BE2C (cell line): ENCODE measurements around the gene TBXAS1.

Source experiments
- DNase-seq: peaks from one replicate; pipeline ENCODE4 v3.0.0-alpha.2; 2020
- H3K27me3 ChIP-seq: fragments of 250-450 bp; sonication (Bioruptor Pico); 2 replicates; pipeline ENCODE4 v1.5.1; 2020; ENCODE audit warnings: mild to moderate bottlenecking
- H3K36me3 ChIP-seq: fragments of 250-450 bp; sonication (Bioruptor Pico); 2 replicates; pipeline ENCODE4 v1.5.1; 2020; ENCODE audit warnings: mild to moderate bottlenecking
- H3K4me1 ChIP-seq: fragments of 250-450 bp; sonication (Bioruptor Pico); 2 replicates; pipeline ENCODE4 v1.5.1; 2020
- H3K4me3 ChIP-seq: 2 replicates; pipeline ENCODE4 v1.5.1; 2011; ENCODE audit warnings: low read depth, low read length
- H3K9me3 ChIP-seq: fragments of 250-450 bp; sonication (Bioruptor Pico); 2 replicates; pipeline ENCODE4 v1.5.1; 2020
- CTCF ChIP-seq: IDR thresholded peaks from 2 replicates; pipeline ENCODE4 v1.5.1; 2012; ENCODE audit warnings: mild to moderate bottlenecking, low read depth, low read length

TBXAS1 gene

GRCh38 chr7:140023728-140024127 is 194.7 kb downstream of the TBXAS1 start:
- Histone ChIP-seq H3K9me3 (no peaks in the 10 kb centered on the region), H3K4me3 (no peak overlapping the region), H3K27me3 (no peaks in the 10 kb centered on the region), H3K4me1 (no peaks in the 10 kb centered on the region), H3K36me3 (no peaks in the 10 kb centered on the region)
- no peak for DNase-seq
- TF ChIP-seq CTCF = no peak

GRCh38 chr7:140024585-140024984 is 195.5 kb downstream of the TBXAS1 start:
- no peak for DNase-seq
- Histone ChIP-seq H3K4me3 (no peak overlapping the region), H3K36me3 (no peaks in the 10 kb centered on the region), H3K4me1 (no peaks in the 10 kb centered on the region), H3K27me3 (no peaks in the 10 kb centered on the region), H3K9me3 (no peaks in the 10 kb centered on the region)
- no peak for TF ChIP-seq CTCF

GRCh38 chr7:140025241-140025640 is 196.2 kb downstream of the TBXAS1 start:
- no peaks in the 10 kb centered on the region for H3K9me3 ChIP-seq
- no peaks in the 10 kb centered on the region for H3K27me3 ChIP-seq
- H3K4me3 ChIP-seq = no peak overlapping the region
- TF ChIP-seq CTCF = no peak
- H3K4me1 ChIP-seq = no peaks in the 10 kb centered on the region
- H3K36me3 ChIP-seq = no peaks in the 10 kb centered on the region
- no peak for DNase-seq

- no peaks in the 10 kb centered on the region for H3K27me3 ChIP-seq
- TF ChIP-seq CTCF = no peak
These were observed 196.9 kb downstream of the TBXAS1 start for GRCh38 chr7:140025814-140026433.

GRCh38 chr7:140026935-140027334 is 197.9 kb downstream of the TBXAS1 start:
- Histone ChIP-seq H3K4me3 (no peak overlapping the region), H3K36me3 (no peaks in the 10 kb centered on the region), H3K9me3 (no peaks in the 10 kb centered on the region), H3K27me3 (no peaks in the 10 kb centered on the region), H3K4me1 (no peaks in the 10 kb centered on the region)
- no peak for DNase-seq
- TF ChIP-seq CTCF = no peak

More at GRCh38 chr7:140025814-140026433, 196.9 kb downstream of the TBXAS1 start:
- H3K36me3 ChIP-seq = no peaks in the 10 kb centered on the region
- DNase-seq = no peak
- no peaks in the 10 kb centered on the region for H3K4me1 ChIP-seq
- no peaks in the 10 kb centered on the region for H3K9me3 ChIP-seq
- no peak overlapping the region for H3K4me3 ChIP-seq

GRCh38 chr7:140027858-140028257 is 198.8 kb downstream of the TBXAS1 start:
- no peaks in the 10 kb centered on the region for H3K36me3 ChIP-seq
- no peak for TF ChIP-seq CTCF
- H3K4me1 ChIP-seq = no peaks in the 10 kb centered on the region
- peak; percentile 41 for DNase-seq
- H3K27me3 ChIP-seq = no peaks in the 10 kb centered on the region
- H3K9me3 ChIP-seq = no peaks in the 10 kb centered on the region
- H3K4me3 ChIP-seq = no peak overlapping the region
